Osteocyte (in vitro differentiated cells): ENCODE measurements around the gene RIN3. TPM values are rescaled to one million over a fixed set of nuclear protein-coding genes. Genes with fewer than 3 reads are reported as not detected.

Experiments
- DNase-seq: peaks from one replicate; pipeline ENCODE4 v3.0.0; 2021; ENCODE audit warnings: mixed read lengths; ENCODE audit not compliant: unreplicated experiment; ENCODE audit errors: extremely low spot score
- H3K27ac Mint-ChIP-seq: one replicate; pipeline ENCODE4 v1.8.0; 2021; ENCODE audit warnings: mild to moderate bottlenecking, mixed read lengths; ENCODE audit not compliant: unreplicated experiment
- H3K27me3 Mint-ChIP-seq: one replicate; pipeline ENCODE4 v1.8.0; 2021; ENCODE audit warnings: mixed read lengths; ENCODE audit not compliant: unreplicated experiment
- H3K36me3 Mint-ChIP-seq: one replicate; pipeline ENCODE4 v1.8.0; 2021; ENCODE audit warnings: mixed read lengths; ENCODE audit not compliant: unreplicated experiment
- H3K4me1 Mint-ChIP-seq: one replicate; pipeline ENCODE4 v1.8.0; 2021; ENCODE audit warnings: mixed read lengths; ENCODE audit not compliant: unreplicated experiment
- H3K4me3 Mint-ChIP-seq: one replicate; pipeline ENCODE4 v1.8.0; 2021; ENCODE audit warnings: mild to moderate bottlenecking, moderate library complexity, mixed read lengths; ENCODE audit not compliant: unreplicated experiment
- H3K9me3 Mint-ChIP-seq: one replicate; pipeline ENCODE4 v1.8.0; 2021; ENCODE audit warnings: mixed read lengths; ENCODE audit not compliant: unreplicated experiment
- total RNA-seq: library from RNA; stranded (reverse); gene quantifications from 2 replicates; pipeline ENCODE4 v1.2.1, GENCODE V29; 2021
- TF ChIP-seq, protein P1 (sequence below): fragments of 200-600 bp; sonication (generic); IDR thresholded peaks from 2 replicates; pipeline ENCODE4 v1.5.0; 2021; ENCODE audit warnings: antibody characterized with exemption, mild to moderate bottlenecking, moderate library complexity

RIN3 gene
- total RNA-seq, 1 donor from 2014 or later, result 26.7 TPM

DNA sequence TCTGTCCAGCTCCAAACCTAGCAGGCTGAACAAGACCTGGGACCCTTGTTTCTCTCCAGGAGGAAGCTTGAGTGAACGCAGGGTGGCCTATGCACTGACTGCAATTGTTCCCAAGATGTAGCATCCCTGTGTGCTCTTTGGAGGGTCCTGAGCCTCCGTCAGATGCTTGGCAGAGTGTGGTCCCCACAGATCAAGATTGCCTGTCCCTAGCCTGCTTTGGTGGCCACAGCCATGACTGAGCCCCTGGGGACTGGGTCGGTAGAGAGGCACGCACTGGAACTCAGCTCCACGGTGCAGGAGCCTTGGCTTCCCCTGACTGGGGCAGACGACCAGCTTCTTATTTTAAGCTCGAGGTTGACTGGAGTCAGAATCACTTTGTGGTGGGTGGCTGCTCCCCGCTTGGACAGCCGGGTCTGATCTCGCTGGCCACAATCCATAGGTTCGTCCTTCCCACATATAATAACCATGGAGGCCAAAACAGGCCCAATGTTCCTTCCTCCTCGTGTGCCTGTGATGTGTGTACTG, 137.1 kb downstream of the RIN3 start:
- H3K27me3 Mint-ChIP-seq, result no peaks in the 10 kb centered on the region
- H3K36me3 Mint-ChIP-seq, result peaks cover 5% of the 10 kb centered on the region
- H3K27ac Mint-ChIP-seq, result no peak overlapping the region
- TF ChIP-seq, protein P1, sequence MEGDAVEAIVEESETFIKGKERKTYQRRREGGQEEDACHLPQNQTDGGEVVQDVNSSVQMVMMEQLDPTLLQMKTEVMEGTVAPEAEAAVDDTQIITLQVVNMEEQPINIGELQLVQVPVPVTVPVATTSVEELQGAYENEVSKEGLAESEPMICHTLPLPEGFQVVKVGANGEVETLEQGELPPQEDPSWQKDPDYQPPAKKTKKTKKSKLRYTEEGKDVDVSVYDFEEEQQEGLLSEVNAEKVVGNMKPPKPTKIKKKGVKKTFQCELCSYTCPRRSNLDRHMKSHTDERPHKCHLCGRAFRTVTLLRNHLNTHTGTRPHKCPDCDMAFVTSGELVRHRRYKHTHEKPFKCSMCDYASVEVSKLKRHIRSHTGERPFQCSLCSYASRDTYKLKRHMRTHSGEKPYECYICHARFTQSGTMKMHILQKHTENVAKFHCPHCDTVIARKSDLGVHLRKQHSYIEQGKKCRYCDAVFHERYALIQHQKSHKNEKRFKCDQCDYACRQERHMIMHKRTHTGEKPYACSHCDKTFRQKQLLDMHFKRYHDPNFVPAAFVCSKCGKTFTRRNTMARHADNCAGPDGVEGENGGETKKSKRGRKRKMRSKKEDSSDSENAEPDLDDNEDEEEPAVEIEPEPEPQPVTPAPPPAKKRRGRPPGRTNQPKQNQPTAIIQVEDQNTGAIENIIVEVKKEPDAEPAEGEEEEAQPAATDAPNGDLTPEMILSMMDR, result no peak
- H3K9me3 Mint-ChIP-seq, result no peaks in the 10 kb centered on the region
- H3K4me1 Mint-ChIP-seq, result peaks cover 9% of the 10 kb centered on the region
- H3K4me3 Mint-ChIP-seq, result no peak overlapping the region
- no peak for DNase-seq

DNA sequence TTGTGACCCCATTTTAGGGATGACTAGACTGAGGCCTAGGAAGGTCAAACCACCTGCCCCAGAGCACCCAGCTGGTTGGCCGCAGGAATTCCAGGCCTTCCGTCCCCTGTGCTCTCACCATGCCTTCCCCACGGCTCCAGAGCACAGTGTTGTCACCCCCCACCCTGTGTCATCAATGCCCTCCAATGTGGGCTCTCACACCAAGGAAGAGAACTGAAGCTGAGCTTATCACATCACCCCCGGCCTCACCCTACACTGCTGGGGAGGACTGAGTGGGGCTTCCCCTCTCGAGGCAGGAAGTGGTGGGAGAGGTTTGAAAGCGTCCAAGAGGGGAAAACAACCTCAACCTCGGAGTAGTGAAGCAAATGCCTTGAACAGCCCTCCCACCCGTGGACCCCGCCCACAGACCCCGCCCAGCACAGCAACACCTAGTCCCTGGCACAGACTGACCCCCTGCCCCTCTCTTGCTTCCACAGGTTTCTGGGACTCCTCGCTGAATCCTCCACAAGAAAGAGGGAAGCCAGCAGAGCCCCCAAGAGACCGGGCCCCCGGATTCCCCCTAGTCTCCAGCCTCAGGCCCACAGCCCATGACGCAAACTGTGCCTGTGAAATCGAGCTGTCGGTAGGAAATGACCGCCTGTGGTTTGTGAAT, 137.7 kb downstream of the RIN3 start:
- TF ChIP-seq, protein P1, result no peak
- H3K9me3 Mint-ChIP-seq, result no peaks in the 10 kb centered on the region
- H3K36me3 Mint-ChIP-seq, result peaks cover 7% of the 10 kb centered on the region
- DNase-seq, result no peak
- H3K4me1 Mint-ChIP-seq, result peaks cover 9% of the 10 kb centered on the region
- no peaks in the 10 kb centered on the region for H3K27me3 Mint-ChIP-seq
- no peak overlapping the region for H3K4me3 Mint-ChIP-seq
- H3K27ac Mint-ChIP-seq, result no peak overlapping the region

DNA sequence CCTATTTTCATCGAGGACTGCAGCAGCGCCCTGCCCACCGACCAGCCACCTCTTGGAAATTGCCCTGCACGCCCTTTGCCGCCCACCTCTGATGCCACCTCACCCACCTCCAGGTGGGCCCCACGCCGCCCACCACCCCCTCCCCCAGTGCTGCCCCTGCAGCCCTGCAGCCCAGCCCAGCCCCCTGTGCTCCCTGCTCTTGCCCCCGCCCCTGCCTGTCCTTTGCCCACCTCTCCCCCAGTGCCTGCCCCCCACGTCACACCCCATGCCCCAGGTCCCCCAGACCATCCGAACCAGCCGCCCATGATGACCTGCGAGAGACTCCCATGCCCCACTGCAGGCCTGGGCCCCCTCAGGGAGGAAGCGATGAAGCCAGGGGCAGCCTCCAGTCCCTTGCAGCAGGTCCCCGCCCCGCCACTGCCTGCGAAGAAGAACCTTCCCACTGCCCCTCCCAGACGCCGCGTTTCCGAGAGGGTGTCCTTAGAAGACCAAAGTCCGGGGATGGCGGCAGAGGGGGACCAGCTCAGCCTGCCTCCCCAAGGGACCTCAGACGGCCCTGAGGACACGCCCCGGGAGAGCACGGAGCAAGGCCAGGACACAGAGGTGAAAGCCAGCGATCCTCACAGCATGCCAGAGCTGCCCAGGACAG, 138.3 kb downstream of the RIN3 start:
- TF ChIP-seq, protein P1, result no peak
- H3K27me3 Mint-ChIP-seq, result no peaks in the 10 kb centered on the region
- peaks cover 7% of the 10 kb centered on the region for H3K36me3 Mint-ChIP-seq
- no peak overlapping the region for H3K4me3 Mint-ChIP-seq
- no peak for DNase-seq
- no peaks in the 10 kb centered on the region for H3K9me3 Mint-ChIP-seq
- no peak overlapping the region for H3K27ac Mint-ChIP-seq
- peaks cover 9% of the 10 kb centered on the region for H3K4me1 Mint-ChIP-seq

DNA sequence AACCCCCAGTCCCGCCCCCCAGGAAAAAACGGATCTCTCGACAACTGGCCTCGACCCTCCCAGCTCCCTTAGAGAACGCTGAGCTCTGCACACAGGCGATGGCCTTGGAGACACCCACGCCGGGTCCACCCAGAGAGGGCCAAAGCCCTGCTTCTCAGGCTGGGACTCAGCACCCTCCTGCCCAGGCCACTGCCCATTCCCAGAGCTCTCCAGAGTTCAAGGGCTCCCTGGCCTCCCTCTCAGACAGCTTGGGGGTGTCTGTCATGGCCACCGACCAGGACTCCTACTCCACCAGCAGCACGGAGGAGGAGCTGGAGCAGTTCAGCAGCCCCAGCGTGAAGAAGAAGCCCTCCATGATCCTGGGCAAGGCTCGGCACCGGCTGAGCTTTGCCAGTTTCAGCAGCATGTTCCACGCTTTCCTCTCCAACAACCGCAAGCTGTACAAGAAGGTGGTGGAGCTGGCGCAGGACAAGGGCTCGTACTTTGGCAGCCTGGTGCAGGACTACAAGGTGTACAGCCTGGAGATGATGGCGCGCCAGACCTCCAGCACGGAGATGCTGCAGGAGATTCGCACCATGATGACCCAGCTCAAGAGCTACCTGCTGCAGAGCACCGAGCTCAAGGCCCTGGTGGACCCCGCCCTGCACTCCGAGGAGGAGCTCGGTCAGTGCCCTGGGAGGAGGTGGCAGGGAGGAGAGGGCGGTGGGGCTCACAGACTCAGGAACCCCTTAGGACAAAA, 139.0 kb downstream of the RIN3 start:
- Mint-ChIP-seq H3K27me3 (no peaks in the 10 kb centered on the region), H3K4me1 (peaks cover 2% of the 10 kb centered on the region), H3K4me3 (no peak overlapping the region), H3K9me3 (no peaks in the 10 kb centered on the region), H3K27ac (no peak overlapping the region), H3K36me3 (peaks cover 7% of the 10 kb centered on the region)
- DNase-seq, result no peak
- TF ChIP-seq, protein P1, result no peak

DNA sequence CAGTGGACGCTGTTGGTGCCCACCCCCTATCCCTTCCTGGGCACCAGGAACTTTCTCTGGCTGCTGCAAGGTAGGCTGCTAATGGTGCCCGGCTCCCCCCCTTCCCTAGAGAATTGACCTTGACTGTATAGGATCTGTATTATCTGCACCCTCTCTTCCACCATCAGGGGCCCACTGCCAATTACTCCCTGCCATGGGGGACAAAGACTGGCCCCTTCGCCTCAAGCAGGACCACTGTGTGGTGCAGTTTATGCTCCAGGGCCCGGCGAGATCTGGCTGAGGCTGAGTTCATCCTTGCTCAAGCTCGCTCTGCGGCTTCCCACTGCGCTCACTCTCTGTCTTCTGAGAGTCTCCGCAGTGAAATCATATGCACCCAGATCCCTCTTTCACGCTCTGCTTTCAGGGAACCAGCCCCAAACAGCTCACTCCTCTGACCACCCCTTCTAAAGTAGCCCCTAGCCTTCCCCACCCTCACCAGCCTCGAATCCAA, 139.6 kb downstream of the RIN3 start:
- TF ChIP-seq, protein P1, result no peak
- H3K4me3 Mint-ChIP-seq, result no peak overlapping the region
- no peaks in the 10 kb centered on the region for H3K27me3 Mint-ChIP-seq
- no peak overlapping the region for H3K27ac Mint-ChIP-seq
- DNase-seq, result no peak
- H3K36me3 Mint-ChIP-seq, result peaks cover 11% of the 10 kb centered on the region
- no peaks in the 10 kb centered on the region for H3K9me3 Mint-ChIP-seq
- no peaks in the 10 kb centered on the region for H3K4me1 Mint-ChIP-seq
